ENCODE measurements around the gene SAMD9L. TPM values are rescaled to one million over a fixed set of nuclear protein-coding genes. Genes with fewer than 3 reads are reported as not detected.

Gene SAMD9L
- total and polyA plus RNA-seq, 2 of the 4 experiments (the other 2 are of a cell fraction) = 1.9 to 4.1 TPM

DNA sequence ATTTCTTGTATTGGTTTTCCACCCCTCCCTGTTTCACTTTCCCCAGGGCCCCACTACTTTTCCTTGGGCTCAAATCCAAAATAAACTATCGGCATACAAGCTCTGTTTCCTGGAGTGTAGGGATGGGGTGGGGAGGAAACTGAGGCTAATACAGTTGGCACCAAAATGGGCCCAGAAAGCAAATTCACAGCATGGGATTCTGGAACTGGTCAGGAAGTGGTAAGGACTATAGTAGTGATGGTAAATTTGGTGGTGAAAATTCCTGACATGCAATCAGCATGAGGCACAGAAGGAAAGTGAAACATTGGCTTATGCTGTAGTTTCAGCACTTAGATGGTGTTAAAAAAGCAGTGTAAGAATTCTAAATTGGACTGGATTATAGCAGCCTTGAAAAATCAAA, 8.7 kb upstream of the SAMD9L start:
- dilution Hi-C loops (cut with HindIII; ENCODE audit: low sequenced_read_pairs, unreplicated experiment) (no loop called here), intact Hi-C loops (cut with micrococcal nuclease) (no loop called here), in situ Hi-C loops (cut with MboI; ENCODE audit: low sequenced_read_pairs) (no loop called here)
- Histone ChIP-seq H2BK15ac (ENCODE audit: low read depth, low read length) (no peak overlapping the region), H4K8ac (ENCODE audit: low read depth in 2 of 2, low read length in 2 of 2) (no peak overlapping the region), H3K4me2 (ENCODE audit: low read depth, low read length) (no peak overlapping the region), H3K18ac (ENCODE audit: low read depth, low read length) (no peak overlapping the region), H3K27ac (ENCODE audit: insufficient read depth, low read length) (no peak overlapping the region), H2BK120ac (ENCODE audit: low read depth, low read length) (peak overlapping the region; percentile 3; the same call in 1 of the 2 replicates), H4K5ac (ENCODE audit: low read depth, low read length) (no peak overlapping the region), H2BK5ac (ENCODE audit: low read depth, low read length, poor library complexity, severe bottlenecking) (peak overlapping the region; percentile 28), H3K27me3 (ENCODE audit: control insufficient read depth, insufficient read depth, low read length) (no peaks in the 10 kb centered on the region), H3K23ac (ENCODE audit: low read depth, low read length) (no peak overlapping the region), H3K14ac (replicated peaks; ENCODE audit: low read depth, low read length) (no peak overlapping the region), H3K56ac (ENCODE audit: extremely low read depth, insufficient read depth, low read length) (no peak overlapping the region), H3K4me3 (ENCODE audit: insufficient read depth, low read depth, low read length) (no peak overlapping the region), H3K79me1 (ENCODE audit: low read depth in 1 of 2, low read length in 2 of 2) (no peaks in the 10 kb centered on the region), H2BK20ac (ENCODE audit: low read depth, low read length) (no peak overlapping the region), H3K9me3 (ENCODE audit: control insufficient read depth, insufficient read depth, low read length) (peaks cover under 1% of the 10 kb centered on the region; the same call in 1 of the 2 replicates), H2AK5ac (ENCODE audit: low read depth, low read length) (no peak overlapping the region), H2AK9ac (replicated peaks; ENCODE audit: low read depth, low read length, poor library complexity) (no peak overlapping the region), H3K9me1 (ENCODE audit: insufficient read depth, low read length) (no peaks in the 10 kb centered on the region), H4K91ac (ENCODE audit: insufficient read depth, low read depth, low read length) (no peak overlapping the region), H2AFZ (replicated peaks; ENCODE audit: low read length, poor library complexity) (no peak overlapping the region), H3K4me1 (ENCODE audit: control insufficient read depth, insufficient read depth, low read length) (no peaks in the 10 kb centered on the region; the same call in 1 of the 2 replicates), H3K9ac (ENCODE audit: low read depth, low read length) (no peak overlapping the region), H3K36me3 (ENCODE audit: control insufficient read depth, insufficient read depth, low read length) (no peaks in the 10 kb centered on the region), H4K20me1 (ENCODE audit: insufficient read depth, low read length) (no peaks in the 10 kb centered on the region), H3K4ac (ENCODE audit: low read depth, low read length) (no peak overlapping the region; the same call in 1 of the 2 replicates)
- ChIA-PET POLR2A (ENCODE audit: unreplicated experiment) (no interaction called here), CTCF (interaction anchor here (0.9 kb wide), 1 partner anchor 454 kb away, joined by 3 read pairs; no protein-coding TSS in a partner anchor)
- WGBS, 2 experiments (ENCODE audit: extremely low coverage in 2 of 2, insufficient read length in 1 of 2) = no CpG with 5 or more reads among the region's 1 CpG
- TF ChIP-seq, protein P1, sequence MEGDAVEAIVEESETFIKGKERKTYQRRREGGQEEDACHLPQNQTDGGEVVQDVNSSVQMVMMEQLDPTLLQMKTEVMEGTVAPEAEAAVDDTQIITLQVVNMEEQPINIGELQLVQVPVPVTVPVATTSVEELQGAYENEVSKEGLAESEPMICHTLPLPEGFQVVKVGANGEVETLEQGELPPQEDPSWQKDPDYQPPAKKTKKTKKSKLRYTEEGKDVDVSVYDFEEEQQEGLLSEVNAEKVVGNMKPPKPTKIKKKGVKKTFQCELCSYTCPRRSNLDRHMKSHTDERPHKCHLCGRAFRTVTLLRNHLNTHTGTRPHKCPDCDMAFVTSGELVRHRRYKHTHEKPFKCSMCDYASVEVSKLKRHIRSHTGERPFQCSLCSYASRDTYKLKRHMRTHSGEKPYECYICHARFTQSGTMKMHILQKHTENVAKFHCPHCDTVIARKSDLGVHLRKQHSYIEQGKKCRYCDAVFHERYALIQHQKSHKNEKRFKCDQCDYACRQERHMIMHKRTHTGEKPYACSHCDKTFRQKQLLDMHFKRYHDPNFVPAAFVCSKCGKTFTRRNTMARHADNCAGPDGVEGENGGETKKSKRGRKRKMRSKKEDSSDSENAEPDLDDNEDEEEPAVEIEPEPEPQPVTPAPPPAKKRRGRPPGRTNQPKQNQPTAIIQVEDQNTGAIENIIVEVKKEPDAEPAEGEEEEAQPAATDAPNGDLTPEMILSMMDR (conservative IDR thresholded peaks at IDR 0.05; ENCODE audit: low read depth, low read length) = no peak
- TF ChIP-seq FOS (IDR thresholded peaks at IDR 0.05; ENCODE audit: low read depth, low read length) = no peak
- TF ChIP-seq SMC3 (IDR thresholded peaks at IDR 0.05; ENCODE audit: low read depth, low read length) = no peak
- TF ChIP-seq, protein P2, sequence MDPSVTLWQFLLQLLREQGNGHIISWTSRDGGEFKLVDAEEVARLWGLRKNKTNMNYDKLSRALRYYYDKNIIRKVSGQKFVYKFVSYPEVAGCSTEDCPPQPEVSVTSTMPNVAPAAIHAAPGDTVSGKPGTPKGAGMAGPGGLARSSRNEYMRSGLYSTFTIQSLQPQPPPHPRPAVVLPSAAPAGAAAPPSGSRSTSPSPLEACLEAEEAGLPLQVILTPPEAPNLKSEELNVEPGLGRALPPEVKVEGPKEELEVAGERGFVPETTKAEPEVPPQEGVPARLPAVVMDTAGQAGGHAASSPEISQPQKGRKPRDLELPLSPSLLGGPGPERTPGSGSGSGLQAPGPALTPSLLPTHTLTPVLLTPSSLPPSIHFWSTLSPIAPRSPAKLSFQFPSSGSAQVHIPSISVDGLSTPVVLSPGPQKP (IDR thresholded peaks at IDR 0.05; ENCODE audit: borderline replicate concordance, low read depth, low read length) = no peak
- no peak for TF ChIP-seq CHD1 (IDR thresholded peaks at IDR 0.05; ENCODE audit: low read depth, low read length)
- no peak for TF ChIP-seq RFX5 (IDR thresholded peaks at IDR 0.05; ENCODE audit: low read depth, low read length)
- TF ChIP-seq MXI1 (IDR thresholded peaks at IDR 0.05; ENCODE audit: borderline replicate concordance, low read depth, low read length) = no peak
- no peak for TF ChIP-seq CEBPB (IDR thresholded peaks at IDR 0.05; ENCODE audit: low read depth, low read length)
- TF ChIP-seq NFE2L2 (IDR thresholded peaks at IDR 0.05; ENCODE audit: low read depth, low read length) = no peak
- no peak for TF ChIP-seq RCOR1 (IDR thresholded peaks at IDR 0.05; ENCODE audit: insufficient replicate concordance, low read length)
- no peak for TF ChIP-seq RAD21 (IDR thresholded peaks at IDR 0.05; ENCODE audit: low read length)
- no peak for TF ChIP-seq MAZ (IDR thresholded peaks at IDR 0.05; ENCODE audit: borderline replicate concordance, low read depth, low read length)
- no peak for TF ChIP-seq MAFK (IDR thresholded peaks at IDR 0.05; ENCODE audit: low read depth, low read length)
- TF ChIP-seq, protein P3, sequence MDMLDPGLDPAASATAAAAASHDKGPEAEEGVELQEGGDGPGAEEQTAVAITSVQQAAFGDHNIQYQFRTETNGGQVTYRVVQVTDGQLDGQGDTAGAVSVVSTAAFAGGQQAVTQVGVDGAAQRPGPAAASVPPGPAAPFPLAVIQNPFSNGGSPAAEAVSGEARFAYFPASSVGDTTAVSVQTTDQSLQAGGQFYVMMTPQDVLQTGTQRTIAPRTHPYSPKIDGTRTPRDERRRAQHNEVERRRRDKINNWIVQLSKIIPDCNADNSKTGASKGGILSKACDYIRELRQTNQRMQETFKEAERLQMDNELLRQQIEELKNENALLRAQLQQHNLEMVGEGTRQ (IDR thresholded peaks at IDR 0.05; ENCODE audit: low read depth, low read length) = no peak
- no peak for TF ChIP-seq POLR2A (IDR thresholded peaks at IDR 0.05; ENCODE audit: low read depth, low read length)
- no peak for TF ChIP-seq BHLHE40 (IDR thresholded peaks at IDR 0.05; ENCODE audit: low read depth, low read length)
- 0 out of 2 replicates have a peak, but pooled peaks have one; percentile 29 for ATAC-seq (ENCODE audit: low read depth)
- no TSS peak for BruUV-seq (replicated peaks)
- DNase-seq = peak; percentile 32

All from IMR-90 (cell line).